ENCODE results near the gene PITPNM2.

Gene PITPNM2

DNA sequence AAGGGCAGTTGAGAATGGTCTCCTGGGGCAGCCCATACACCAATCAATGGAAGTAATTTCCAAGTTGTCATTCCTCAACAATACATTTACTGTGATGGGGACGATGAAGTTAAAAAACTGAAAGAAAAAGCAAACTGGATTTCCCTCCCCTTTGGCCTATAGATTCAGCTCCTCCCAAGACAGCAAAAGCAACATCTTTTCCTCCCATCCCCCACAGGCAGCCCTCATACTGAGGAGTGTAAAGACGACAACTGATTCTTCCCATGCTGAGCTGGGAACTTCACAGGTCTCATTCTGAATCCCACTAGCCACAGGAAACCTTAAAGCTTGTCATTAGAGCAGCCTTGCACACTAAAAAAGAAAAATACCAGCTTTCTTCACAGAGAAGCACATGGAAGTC is 48.5 kb downstream of the PITPNM2 start:
- TF ChIP-seq GLIS3 (CRISPR knock-in tag; IDR thresholded peaks at IDR 0.05) (no peak), CSDC2 (CRISPR knock-in tag; IDR thresholded peaks at IDR 0.05) (no peak), ZNF8 (CRISPR knock-in tag; IDR thresholded peaks at IDR 0.05) (no peak), ZC3H10 (CRISPR knock-in tag; IDR thresholded peaks at IDR 0.05) (no peak), TOX (CRISPR knock-in tag; IDR thresholded peaks at IDR 0.05; ENCODE audit: borderline replicate concordance) (no peak), SNAI2 (CRISPR knock-in tag; IDR thresholded peaks at IDR 0.05) (no peak), BACH2 (CRISPR knock-in tag; IDR thresholded peaks at IDR 0.05; ENCODE audit: borderline replicate concordance) (no peak), ZFP30 (CRISPR knock-in tag; IDR thresholded peaks at IDR 0.05) (no peak), ZFP3 (CRISPR knock-in tag; IDR thresholded peaks at IDR 0.05) (no peak), OSR1 (CRISPR knock-in tag; IDR thresholded peaks at IDR 0.05) (no peak)
- TF ChIP-seq, protein P1, sequence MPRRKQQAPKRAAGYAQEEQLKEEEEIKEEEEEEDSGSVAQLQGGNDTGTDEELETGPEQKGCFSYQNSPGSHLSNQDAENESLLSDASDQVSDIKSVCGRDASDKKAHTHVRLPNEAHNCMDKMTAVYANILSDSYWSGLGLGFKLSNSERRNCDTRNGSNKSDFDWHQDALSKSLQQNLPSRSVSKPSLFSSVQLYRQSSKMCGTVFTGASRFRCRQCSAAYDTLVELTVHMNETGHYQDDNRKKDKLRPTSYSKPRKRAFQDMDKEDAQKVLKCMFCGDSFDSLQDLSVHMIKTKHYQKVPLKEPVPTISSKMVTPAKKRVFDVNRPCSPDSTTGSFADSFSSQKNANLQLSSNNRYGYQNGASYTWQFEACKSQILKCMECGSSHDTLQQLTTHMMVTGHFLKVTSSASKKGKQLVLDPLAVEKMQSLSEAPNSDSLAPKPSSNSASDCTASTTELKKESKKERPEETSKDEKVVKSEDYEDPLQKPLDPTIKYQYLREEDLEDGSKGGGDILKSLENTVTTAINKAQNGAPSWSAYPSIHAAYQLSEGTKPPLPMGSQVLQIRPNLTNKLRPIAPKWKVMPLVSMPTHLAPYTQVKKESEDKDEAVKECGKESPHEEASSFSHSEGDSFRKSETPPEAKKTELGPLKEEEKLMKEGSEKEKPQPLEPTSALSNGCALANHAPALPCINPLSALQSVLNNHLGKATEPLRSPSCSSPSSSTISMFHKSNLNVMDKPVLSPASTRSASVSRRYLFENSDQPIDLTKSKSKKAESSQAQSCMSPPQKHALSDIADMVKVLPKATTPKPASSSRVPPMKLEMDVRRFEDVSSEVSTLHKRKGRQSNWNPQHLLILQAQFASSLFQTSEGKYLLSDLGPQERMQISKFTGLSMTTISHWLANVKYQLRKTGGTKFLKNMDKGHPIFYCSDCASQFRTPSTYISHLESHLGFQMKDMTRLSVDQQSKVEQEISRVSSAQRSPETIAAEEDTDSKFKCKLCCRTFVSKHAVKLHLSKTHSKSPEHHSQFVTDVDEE (CRISPR knock-in tag; IDR thresholded peaks at IDR 0.05), result no peak
- TF ChIP-seq, protein P2, sequence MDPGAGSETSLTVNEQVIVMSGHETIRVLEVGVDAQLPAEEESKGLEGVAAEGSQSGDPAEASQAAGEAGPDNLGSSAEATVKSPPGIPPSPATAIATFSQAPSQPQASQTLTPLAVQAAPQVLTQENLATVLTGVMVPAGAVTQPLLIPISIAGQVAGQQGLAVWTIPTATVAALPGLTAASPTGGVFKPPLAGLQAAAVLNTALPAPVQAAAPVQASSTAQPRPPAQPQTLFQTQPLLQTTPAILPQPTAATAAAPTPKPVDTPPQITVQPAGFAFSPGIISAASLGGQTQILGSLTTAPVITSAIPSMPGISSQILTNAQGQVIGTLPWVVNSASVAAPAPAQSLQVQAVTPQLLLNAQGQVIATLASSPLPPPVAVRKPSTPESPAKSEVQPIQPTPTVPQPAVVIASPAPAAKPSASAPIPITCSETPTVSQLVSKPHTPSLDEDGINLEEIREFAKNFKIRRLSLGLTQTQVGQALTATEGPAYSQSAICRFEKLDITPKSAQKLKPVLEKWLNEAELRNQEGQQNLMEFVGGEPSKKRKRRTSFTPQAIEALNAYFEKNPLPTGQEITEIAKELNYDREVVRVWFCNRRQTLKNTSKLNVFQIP (CRISPR knock-in tag; IDR thresholded peaks at IDR 0.05; ENCODE audit: borderline replicate concordance, low read depth), result no peak
- no peak for ATAC-seq

DNA sequence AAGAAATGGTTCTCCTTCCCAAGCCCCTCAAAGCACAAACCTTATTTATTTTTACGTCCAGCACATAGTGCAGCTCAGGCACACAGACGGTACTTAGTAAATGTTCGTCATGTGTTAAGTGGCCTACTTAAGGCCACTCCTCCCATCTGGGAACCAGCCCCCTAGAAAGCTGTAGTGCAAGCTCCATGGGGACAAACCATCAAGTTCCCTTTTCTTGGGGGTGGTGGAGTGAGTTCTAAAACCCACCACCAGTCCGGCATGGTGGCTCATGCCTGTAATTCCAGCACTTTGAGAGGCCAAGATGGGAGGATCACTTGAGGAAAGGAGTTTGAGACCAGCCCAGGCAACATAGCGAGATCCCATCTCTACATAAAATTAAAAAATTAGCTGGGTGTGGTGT is 49.4 kb downstream of the PITPNM2 start:
- ATAC-seq, result no peak
- TF ChIP-seq, protein P3, sequence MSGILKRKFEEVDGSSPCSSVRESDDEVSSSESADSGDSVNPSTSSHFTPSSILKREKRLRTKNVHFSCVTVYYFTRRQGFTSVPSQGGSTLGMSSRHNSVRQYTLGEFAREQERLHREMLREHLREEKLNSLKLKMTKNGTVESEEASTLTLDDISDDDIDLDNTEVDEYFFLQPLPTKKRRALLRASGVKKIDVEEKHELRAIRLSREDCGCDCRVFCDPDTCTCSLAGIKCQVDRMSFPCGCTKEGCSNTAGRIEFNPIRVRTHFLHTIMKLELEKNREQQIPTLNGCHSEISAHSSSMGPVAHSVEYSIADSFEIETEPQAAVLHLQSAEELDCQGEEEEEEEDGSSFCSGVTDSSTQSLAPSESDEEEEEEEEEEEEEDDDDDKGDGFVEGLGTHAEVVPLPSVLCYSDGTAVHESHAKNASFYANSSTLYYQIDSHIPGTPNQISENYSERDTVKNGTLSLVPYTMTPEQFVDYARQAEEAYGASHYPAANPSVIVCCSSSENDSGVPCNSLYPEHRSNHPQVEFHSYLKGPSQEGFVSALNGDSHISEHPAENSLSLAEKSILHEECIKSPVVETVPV (CRISPR knock-in tag; IDR thresholded peaks at IDR 0.05), result no peak
- TF ChIP-seq ZNF565 (CRISPR knock-in tag; conservative IDR thresholded peaks at IDR 0.05; ENCODE audit: low read depth) (no peak), ZNF70 (CRISPR knock-in tag; IDR thresholded peaks at IDR 0.05) (no peak), RARB (CRISPR knock-in tag; IDR thresholded peaks at IDR 0.05) (no peak), BACH2 (CRISPR knock-in tag; IDR thresholded peaks at IDR 0.05; ENCODE audit: borderline replicate concordance) (no peak)
- TF ChIP-seq, protein P4, sequence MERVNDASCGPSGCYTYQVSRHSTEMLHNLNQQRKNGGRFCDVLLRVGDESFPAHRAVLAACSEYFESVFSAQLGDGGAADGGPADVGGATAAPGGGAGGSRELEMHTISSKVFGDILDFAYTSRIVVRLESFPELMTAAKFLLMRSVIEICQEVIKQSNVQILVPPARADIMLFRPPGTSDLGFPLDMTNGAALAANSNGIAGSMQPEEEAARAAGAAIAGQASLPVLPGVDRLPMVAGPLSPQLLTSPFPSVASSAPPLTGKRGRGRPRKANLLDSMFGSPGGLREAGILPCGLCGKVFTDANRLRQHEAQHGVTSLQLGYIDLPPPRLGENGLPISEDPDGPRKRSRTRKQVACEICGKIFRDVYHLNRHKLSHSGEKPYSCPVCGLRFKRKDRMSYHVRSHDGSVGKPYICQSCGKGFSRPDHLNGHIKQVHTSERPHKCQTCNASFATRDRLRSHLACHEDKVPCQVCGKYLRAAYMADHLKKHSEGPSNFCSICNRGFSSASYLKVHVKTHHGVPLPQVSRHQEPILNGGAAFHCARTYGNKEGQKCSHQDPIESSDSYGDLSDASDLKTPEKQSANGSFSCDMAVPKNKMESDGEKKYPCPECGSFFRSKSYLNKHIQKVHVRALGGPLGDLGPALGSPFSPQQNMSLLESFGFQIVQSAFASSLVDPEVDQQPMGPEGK (CRISPR knock-in tag; IDR thresholded peaks at IDR 0.05; ENCODE audit: borderline replicate concordance), result no peak
- TF ChIP-seq, protein P2 (CRISPR knock-in tag; IDR thresholded peaks at IDR 0.05; ENCODE audit: borderline replicate concordance, low read depth), result no peak
